Measurements from ENCODE around the gene COX7C.
A peak's percentile ranks its signal among the peaks of the same experiment; 100 is the strongest.
"Not testable (repeated sequence)": the region's sequence is repeated elsewhere in the genome, so short reads cannot be mapped to it uniquely, and the experiment has no call there.

COX7C gene

GRCh38 chr5:86617756-86618576 lies at the start of gene COX7C:
Gene COX7C, plus strand, starts transcription at chr5:86617941. Its CDS starts 115 bp downstream, at chr5:86618056.
- Mint-ChIP-seq H3K4me3 (peak within 1 kb of the TSS; percentile 99), H3K9me3 (peaks cover 9% of the 10 kb centered on the region), H3K36me3 (peaks cover 23% of the 10 kb centered on the region), H3K4me1 (peaks cover 31% of the 10 kb centered on the region), H3K27ac (peak within 1 kb of the TSS; percentile 100), H3K27me3 (peaks cover 6% of the 10 kb centered on the region)

- not testable (repeated sequence) for H3K9me3 Mint-ChIP-seq, H3K36me3 Mint-ChIP-seq, H3K4me3 Mint-ChIP-seq, H3K4me1 Mint-ChIP-seq, H3K27me3 Mint-ChIP-seq, H3K27ac Mint-ChIP-seq
Observed at GRCh38 chr5:86569522-86570426, 48.0 kb upstream of the COX7C start.

GRCh38 chr5:86570427-86571083 lies 47.2 kb upstream of the COX7C start:
- H3K4me3 Mint-ChIP-seq = no peak overlapping the region
- no peaks in the 10 kb centered on the region for H3K9me3 Mint-ChIP-seq
- no peak overlapping the region for H3K27ac Mint-ChIP-seq
- H3K36me3 Mint-ChIP-seq = no peaks in the 10 kb centered on the region
- H3K27me3 Mint-ChIP-seq = no peaks in the 10 kb centered on the region
- no peaks in the 10 kb centered on the region for H3K4me1 Mint-ChIP-seq

- not testable (repeated sequence) for H3K4me1 Mint-ChIP-seq, H3K27me3 Mint-ChIP-seq, H3K4me3 Mint-ChIP-seq, H3K36me3 Mint-ChIP-seq, H3K9me3 Mint-ChIP-seq, H3K27ac Mint-ChIP-seq
Observed at GRCh38 chr5:86571109-86571508, 46.6 kb upstream of the COX7C start.

GRCh38 chr5:86572825-86573517 lies 44.8 kb upstream of the COX7C start:
- no peak overlapping the region for H3K27ac Mint-ChIP-seq
- peaks cover 6% of the 10 kb centered on the region for H3K27me3 Mint-ChIP-seq
- no peaks in the 10 kb centered on the region for H3K4me1 Mint-ChIP-seq
- no peak overlapping the region for H3K4me3 Mint-ChIP-seq
- no peaks in the 10 kb centered on the region for H3K9me3 Mint-ChIP-seq
- no peaks in the 10 kb centered on the region for H3K36me3 Mint-ChIP-seq

GRCh38 chr5:86579502-86579901 lies 38.2 kb upstream of the COX7C start:
- Mint-ChIP-seq H3K9me3 (no peaks in the 10 kb centered on the region), H3K27me3 (peaks cover 20% of the 10 kb centered on the region), H3K4me1 (no peaks in the 10 kb centered on the region), H3K36me3 (peaks cover 1% of the 10 kb centered on the region), H3K27ac (no peak overlapping the region), H3K4me3 (no peak overlapping the region)

GRCh38 chr5:86596476-86596875 lies 21.3 kb upstream of the COX7C start:
- Mint-ChIP-seq H3K4me1 (no peaks in the 10 kb centered on the region), H3K27me3 (peaks cover 23% of the 10 kb centered on the region), H3K4me3 (no peak overlapping the region), H3K27ac (no peak overlapping the region), H3K36me3 (no peaks in the 10 kb centered on the region), H3K9me3 (no peaks in the 10 kb centered on the region)

GRCh38 chr5:86605881-86606280 lies 11.9 kb upstream of the COX7C start:
- Mint-ChIP-seq H3K9me3 (no peaks in the 10 kb centered on the region), H3K27ac (no peak overlapping the region), H3K27me3 (peaks cover 9% of the 10 kb centered on the region), H3K36me3 (peaks cover 1% of the 10 kb centered on the region), H3K4me1 (no peaks in the 10 kb centered on the region), H3K4me3 (no peak overlapping the region)

- H3K9me3 Mint-ChIP-seq = peaks cover 9% of the 10 kb centered on the region
- H3K27ac Mint-ChIP-seq = no peak overlapping the region
- H3K4me3 Mint-ChIP-seq = no peak overlapping the region
- H3K36me3 Mint-ChIP-seq = peaks cover 6% of the 10 kb centered on the region
- peaks cover 5% of the 10 kb centered on the region for H3K4me1 Mint-ChIP-seq
- peaks cover 21% of the 10 kb centered on the region for H3K27me3 Mint-ChIP-seq
Observed at GRCh38 chr5:86613455-86613854, 4.3 kb upstream of the COX7C start.

- Mint-ChIP-seq H3K27ac (peak overlapping the region; percentile 100), H3K9me3 (peaks cover 9% of the 10 kb centered on the region), H3K36me3 (peaks cover 23% of the 10 kb centered on the region), H3K4me3 (peak overlapping the region; percentile 99), H3K4me1 (peaks cover 31% of the 10 kb centered on the region), H3K27me3 (peaks cover 9% of the 10 kb centered on the region)
Observed at GRCh38 chr5:86617309-86617755, 409 bp upstream of the COX7C start.

GRCh38 chr5:86623785-86624483 lies 6.2 kb downstream of the COX7C start:
- Mint-ChIP-seq H3K9me3 (no peaks in the 10 kb centered on the region), H3K4me1 (peaks cover 26% of the 10 kb centered on the region), H3K4me3 (no peak overlapping the region), H3K36me3 (peaks cover 21% of the 10 kb centered on the region), H3K27me3 (no peaks in the 10 kb centered on the region), H3K27ac (peak overlapping the region; percentile 52)

- no peak overlapping the region for H3K27ac Mint-ChIP-seq
Observed at GRCh38 chr5:86625148-86625547, 7.4 kb downstream of the COX7C start.

GRCh38 chr5:86626149-86626548 lies 8.4 kb downstream of the COX7C start:
- no peak overlapping the region for H3K4me3 Mint-ChIP-seq
- peaks cover 6% of the 10 kb centered on the region for H3K36me3 Mint-ChIP-seq
- peaks cover 5% of the 10 kb centered on the region for H3K27me3 Mint-ChIP-seq
- H3K4me1 Mint-ChIP-seq = peaks cover 4% of the 10 kb centered on the region
- H3K27ac Mint-ChIP-seq = no peak overlapping the region
- H3K9me3 Mint-ChIP-seq = no peaks in the 10 kb centered on the region

More at GRCh38 chr5:86625148-86625547, 7.4 kb downstream of the COX7C start:
- no peaks in the 10 kb centered on the region for H3K9me3 Mint-ChIP-seq
- H3K4me3 Mint-ChIP-seq = no peak overlapping the region
- peaks cover 2% of the 10 kb centered on the region for H3K27me3 Mint-ChIP-seq
- peaks cover 13% of the 10 kb centered on the region for H3K36me3 Mint-ChIP-seq
- H3K4me1 Mint-ChIP-seq = peaks cover 13% of the 10 kb centered on the region

- no peaks in the 10 kb centered on the region for H3K36me3 Mint-ChIP-seq
- peaks cover 7% of the 10 kb centered on the region for H3K27me3 Mint-ChIP-seq
Observed at GRCh38 chr5:86631165-86631564, 13.4 kb downstream of the COX7C start.

More at GRCh38 chr5:86631165-86631564, 13.4 kb downstream of the COX7C start:
- H3K27ac Mint-ChIP-seq = no peak overlapping the region
- no peaks in the 10 kb centered on the region for H3K4me1 Mint-ChIP-seq
- no peaks in the 10 kb centered on the region for H3K9me3 Mint-ChIP-seq
- H3K4me3 Mint-ChIP-seq = no peak overlapping the region

Measured in activated naive CD4-positive, alpha-beta T cell treated with anti-CD3 and anti-CD28 coated beads, Interleukin-2, amount 50 U/mL, for 24 hours (primary cell).